Measurements from ENCODE around the gene ANGPTL7.
"Not testable (repeated sequence)": the region's sequence is repeated elsewhere in the genome, so short reads cannot be mapped to it uniquely, and the experiment has no call there.

ANGPTL7 gene, protein sequence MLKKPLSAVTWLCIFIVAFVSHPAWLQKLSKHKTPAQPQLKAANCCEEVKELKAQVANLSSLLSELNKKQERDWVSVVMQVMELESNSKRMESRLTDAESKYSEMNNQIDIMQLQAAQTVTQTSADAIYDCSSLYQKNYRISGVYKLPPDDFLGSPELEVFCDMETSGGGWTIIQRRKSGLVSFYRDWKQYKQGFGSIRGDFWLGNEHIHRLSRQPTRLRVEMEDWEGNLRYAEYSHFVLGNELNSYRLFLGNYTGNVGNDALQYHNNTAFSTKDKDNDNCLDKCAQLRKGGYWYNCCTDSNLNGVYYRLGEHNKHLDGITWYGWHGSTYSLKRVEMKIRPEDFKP

DNA sequence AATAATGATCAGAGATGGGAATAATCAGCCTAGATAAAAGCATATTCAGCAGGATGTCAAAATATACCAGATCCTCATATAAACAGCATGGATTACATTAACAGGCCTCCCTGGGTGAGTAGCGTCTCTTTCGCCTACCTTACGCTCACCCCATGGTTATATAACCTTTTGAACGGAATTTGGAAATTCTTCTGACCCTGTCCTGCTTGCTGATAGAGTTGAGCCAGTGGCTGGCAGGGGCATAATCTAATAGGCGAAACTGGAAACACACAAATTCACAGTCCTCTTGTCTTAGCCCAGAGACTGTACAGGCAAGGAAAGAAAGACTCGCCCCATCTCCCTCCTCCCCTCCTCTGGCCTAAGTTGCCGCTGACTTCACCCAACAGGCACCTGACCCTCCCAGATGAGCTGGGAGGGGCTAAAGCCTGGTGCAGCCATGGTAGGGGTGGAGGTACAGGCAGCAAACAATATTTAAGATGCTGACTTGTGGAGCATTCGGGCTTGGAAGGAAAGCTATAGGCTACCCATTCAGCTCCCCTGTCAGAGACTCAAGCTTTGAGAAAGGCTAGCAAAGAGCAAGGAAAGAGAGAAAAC, at the start of gene ANGPTL7:
ANGPTL7 (plus strand) TSS at position 498 of the 594 bp plus-strand sequence. CDS start 225 bp downstream, outside the sequence.
- DNase-seq (ENCODE audit: low spot score) = no peak

DNA sequence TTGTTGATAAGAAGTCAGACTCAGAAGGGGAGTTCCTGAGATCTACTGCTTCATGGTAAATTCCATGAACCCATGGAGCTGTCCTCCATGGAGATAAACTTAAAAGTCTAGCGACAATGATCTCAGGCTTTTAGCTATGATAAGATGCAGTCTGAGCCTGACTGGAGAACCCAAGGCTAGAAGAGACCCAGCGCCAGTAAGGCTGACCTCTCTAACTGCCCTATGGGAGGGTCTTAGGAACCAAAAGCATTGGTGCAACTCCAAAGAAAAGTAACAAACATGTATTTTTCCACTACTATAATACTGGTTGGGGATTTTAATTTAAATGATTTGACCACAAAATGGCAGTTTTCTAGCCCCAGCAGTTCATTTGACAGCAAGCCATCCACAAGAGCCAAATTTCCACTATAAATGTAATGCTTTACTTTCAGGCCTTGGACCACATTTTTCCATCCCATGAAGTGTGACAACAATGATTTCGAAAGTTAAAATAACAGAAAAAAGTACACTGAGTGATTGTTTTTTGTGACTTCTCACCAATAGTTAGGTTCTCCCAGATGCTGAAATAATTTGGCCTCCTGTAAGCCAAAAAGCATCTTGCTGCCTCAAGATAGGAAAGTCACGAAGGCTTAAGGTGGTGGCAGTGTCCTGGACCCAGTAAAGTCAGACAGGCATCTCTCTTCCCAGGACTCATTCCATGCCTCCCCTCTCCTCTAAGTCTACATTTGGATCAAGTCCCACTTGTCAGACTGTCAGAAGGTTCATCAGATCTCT, 46.4 kb upstream of the ANGPTL7 start:
- no peak for DNase-seq (ENCODE audit: low spot score)

DNA sequence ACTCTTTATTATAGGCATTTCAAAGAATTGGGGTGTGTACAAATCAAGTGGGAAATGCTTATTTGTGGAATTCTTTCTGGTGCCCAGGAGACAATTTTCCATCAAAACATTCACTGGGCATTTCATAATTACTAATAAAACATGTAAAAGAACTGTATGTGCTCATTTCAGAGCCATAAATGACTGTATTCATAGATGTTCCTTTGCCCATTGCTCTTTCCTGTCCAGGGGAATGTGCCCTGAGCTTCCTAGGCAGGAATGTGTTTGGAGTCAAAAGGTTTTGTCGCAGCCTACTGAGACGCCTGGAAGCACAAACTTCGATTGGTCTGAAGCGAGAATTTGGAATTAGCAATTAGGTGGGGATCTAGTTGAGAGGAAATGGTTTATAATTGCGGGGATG, 45.8 kb upstream of the ANGPTL7 start:
- DNase-seq (ENCODE audit: low spot score) = no peak

DNA sequence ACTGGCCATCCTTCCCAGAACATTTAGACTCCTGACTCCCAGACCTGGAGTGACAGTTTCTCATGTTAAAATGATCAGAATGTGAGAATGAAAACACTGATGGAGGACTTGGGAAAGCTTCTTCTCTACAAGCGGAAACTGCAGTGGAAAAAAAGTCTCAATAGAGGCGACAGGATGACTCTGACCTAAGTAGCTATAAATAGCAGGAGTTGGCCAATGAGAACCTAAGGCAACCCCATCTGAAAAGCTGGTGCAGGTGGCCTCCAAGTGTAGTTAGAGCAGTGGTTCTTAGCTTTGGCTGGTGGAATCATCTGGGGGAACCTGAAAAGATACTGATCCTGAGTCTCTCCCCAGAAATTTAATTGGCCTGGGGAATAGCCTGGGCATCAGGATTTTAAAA, 45.2 kb upstream of the ANGPTL7 start:
- DNase-seq (ENCODE audit: low spot score) = no peak

DNA sequence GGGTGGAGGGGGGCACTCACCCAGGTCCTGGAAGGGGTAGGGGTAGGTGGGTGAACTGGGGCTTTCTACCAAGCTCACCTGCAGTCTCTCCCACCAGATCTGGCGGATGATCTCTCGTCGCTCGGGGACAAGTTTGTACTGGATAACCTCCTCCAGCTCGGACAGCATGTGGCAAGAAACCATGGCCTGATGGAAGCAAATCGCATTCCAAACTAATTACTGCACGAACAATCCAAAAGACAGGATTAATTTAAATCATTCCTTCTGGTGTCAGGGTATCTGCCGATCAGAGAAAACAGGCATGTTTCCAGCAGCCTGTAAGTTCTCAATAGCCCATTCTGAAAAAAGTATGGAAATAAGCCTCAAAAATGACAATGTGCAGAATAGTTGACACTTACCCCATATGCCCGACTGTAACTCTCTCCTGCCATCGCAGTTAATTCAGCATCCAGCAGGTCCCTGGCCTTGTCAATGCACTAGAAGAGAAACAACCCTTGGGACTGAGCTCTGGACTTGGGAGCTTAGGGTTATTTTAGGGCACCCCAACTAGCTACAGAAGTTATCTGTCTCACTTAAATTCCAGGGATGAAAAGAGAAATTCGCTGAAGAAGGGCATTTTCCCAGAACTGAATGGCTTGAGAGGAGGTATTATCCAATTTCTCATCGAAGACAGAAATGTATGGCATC, 44.4 kb upstream of the ANGPTL7 start:
- no peak for DNase-seq (ENCODE audit: low spot score)

DNA sequence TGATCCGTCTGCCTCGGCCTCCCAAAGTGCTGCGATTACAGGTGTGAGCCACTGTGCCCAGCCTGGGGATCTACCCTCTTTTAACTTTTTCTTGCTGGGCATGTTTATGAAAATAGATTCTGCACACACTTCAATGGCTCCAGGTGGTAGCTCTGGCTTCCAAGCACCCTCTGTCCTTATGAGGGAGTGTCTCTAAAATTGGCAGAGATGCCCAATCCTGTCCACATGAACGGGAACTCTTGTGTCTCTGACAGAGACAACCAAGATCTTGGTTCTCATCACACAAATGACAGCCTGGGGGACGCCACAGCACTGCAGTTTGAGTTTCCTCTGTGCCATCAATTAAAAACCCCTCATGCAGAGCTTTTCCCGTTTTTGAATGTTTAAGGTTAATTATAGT, 43.4 kb upstream of the ANGPTL7 start:
- DNase-seq (ENCODE audit: low spot score) = no peak

DNA sequence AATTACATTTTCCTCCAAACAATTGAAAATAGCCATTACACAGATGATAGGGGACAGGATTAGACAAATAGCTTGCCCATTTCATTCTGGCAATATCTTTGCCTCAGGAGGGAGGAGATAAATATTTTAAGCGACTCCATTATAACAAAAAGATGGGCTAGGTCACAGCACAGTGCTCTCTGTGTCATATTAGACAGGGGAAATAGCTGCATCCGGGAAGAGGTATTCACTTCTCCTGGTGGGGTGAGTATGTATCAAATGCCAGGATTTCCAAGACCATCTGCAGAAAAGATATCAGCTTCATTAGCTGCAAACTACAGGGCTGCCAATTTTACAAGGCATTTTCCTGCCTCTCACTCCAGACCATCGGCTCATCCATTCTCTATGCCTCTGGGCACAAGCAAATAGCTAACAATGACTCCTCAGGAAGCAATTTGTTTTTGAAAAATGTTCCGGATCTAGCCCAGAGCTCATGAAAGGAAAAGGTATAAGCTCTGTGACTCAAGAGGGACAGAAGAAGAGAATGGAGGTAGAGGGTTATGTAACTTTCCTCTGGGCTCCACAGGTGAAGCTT, 41.9 kb upstream of the ANGPTL7 start:
- DNase-seq (ENCODE audit: low spot score) = no peak

DNA sequence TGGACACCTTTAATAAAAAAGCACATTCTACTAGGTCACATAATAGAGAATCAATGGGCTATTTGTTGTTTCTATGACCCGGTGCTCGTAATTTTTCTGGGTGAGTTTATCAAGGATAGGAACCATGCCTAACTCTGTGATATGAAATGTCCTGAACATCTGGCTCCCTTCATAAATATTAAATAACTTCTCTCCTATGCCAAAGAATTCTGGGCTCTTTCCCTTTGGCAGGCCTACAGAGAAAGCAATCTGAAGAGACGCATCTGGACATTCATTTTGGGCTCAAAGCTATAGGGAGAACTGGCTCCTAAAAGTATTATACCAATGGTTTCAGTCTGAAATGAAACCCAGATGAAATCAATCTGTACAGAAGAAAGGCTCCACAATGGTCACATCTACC, 38.8 kb upstream of the ANGPTL7 start:
- no peak for DNase-seq (ENCODE audit: low spot score)

DNA sequence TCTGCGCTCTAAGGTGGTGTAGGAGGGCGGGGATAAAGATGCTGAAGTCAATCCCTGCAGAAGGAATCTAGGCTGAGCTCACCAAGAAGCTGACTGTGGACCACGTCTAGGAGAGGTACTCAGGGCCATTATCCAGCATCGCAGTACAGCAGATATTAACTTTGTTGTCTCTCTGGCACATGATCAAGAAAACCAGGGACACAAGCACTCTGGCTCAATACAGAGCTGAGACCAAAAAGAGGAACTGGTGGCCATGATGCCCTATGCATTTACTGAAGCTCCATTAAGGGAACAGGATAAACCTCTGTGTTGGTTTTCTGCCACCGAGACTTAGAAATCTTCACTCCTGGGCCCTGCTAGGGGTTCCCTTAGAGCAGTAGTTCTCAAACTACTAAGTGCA, 38.0 kb upstream of the ANGPTL7 start:
- no peak for DNase-seq (ENCODE audit: low spot score)

DNA sequence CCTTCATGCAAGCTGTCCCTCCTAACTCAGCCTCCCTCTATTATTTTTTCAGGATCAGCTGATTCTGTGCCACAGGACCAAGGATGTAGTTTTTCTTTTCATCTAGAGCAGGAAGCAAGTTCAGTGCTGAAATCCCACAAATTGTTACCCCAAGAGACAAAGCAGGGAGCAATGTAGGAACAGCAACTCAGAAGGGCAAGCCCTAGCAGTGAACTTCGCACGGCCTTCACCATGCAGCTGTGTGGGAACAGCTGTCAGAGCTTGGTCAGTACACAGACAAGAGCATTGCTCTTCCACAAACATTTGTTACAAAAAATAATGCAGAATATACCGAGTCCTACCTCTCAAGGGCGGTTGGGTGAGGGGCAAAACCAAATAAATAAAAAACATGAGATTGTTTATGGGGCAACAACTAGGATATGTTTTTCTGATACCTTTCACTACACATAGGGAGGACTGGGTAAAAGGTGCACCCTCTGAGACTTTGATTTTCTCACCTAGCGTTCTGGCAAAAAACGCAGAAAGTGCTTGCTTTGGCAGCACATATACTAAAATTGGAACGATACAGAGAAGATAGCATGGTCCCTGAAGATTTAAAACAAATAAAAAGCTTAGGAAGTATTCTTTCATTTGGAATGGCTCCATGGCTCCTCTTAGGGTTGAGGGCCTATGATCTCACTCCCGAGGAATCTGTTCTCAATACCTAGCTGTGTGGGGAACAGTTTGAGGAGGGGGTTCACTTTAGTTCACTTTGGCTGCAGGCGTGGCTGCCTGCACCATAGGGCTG, 37.1 kb upstream of the ANGPTL7 start:
- no peak for DNase-seq (ENCODE audit: low spot score)

DNA sequence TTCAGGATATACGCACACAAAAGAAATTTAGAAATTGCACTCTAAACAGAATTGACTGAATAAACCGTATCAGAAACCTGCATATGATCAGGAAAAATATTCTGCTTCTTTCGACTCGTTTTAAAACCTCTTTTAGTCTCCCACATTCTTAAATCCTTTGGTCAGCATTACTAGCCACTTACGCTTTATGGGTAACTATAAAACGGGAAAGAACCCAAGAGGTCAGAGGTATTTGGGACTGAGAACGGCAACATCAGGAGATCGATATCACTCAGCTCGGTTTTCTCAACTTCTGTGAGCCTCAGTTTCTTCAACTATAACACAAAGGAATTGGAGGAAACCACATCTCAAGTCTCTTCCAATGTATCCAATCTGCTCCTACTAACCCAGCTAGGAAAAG, 36.4 kb upstream of the ANGPTL7 start:
- no peak for DNase-seq (ENCODE audit: low spot score)

DNA sequence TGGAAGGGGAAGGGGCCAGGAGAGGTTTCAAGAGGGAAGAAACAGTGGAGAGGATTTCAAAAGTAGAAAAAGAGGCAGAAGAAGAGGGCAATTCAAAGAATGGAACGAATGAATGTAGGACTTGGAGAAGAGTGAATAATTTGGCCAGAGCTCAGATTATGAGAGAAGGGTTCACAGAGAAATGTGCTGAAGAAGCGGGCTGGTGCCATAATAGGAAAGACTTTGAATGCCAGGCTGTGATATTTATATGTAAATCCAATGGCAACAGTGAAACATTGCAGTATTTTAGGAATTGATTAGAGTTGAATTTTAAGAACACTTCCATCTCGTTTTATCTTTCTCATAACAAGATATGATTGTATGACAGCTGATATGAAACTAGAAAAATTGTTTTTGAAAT, 36.0 kb upstream of the ANGPTL7 start:
- DNase-seq (ENCODE audit: low spot score) = no peak

DNA sequence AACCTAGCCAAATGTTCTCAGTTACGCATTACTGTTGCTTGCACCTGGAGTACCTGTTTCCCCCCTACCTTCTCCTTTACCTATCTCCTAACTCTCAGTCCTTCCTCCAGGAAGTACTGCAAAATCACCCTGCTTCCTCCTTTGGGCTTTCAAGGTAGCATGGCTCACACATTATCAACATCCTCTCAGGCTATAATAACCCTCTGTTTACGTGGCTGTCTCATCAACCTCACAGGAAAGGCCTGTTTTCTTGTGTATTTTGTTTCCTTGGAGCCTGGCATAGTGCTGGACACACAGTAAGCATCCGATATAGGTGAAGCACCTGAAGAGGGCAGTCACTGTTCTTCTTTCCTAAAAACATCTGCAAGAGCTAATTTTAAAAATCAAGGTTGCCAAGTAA, 32.7 kb upstream of the ANGPTL7 start:
- DNase-seq (ENCODE audit: low spot score) = no peak

DNA sequence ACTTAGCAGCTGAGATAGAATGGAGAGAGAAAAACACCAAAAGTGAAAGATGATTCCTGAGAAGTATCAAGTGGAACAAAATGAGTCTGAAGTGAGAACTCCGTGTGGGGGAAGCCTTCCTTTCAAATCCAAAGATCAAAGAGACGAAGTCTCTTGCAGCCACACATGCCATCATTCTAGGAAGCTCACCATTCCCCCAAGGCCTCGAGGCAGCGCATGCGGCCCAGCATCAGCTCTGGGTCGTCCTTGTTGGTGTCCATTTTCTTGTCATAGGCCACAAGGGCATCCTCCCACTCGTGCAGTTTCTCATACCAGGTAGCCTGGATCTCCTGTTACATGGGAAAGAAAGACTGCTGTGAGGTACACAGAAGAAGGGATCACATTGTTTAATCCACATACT, 32.2 kb upstream of the ANGPTL7 start:
- no peak for DNase-seq (ENCODE audit: low spot score)

DNA sequence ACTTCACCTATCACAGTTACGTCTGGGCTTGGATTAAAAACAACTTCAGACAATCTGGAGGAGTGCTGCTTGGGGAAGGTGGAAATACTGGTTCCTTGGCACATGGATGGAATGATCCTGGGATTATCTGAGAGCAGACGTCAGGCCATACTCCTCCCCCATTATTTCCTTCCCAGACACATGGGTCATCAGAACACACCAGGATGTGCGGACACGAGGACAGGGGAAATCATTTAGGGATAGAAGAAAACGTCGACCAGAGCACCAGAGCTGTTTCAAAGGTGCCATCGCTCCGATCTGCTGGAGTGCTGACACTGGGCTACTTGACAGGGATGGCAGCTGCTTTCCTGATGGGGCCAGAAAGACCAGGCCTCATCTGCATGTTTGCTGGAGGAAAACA, 31.8 kb upstream of the ANGPTL7 start:
- DNase-seq (ENCODE audit: low spot score) = no peak

DNA sequence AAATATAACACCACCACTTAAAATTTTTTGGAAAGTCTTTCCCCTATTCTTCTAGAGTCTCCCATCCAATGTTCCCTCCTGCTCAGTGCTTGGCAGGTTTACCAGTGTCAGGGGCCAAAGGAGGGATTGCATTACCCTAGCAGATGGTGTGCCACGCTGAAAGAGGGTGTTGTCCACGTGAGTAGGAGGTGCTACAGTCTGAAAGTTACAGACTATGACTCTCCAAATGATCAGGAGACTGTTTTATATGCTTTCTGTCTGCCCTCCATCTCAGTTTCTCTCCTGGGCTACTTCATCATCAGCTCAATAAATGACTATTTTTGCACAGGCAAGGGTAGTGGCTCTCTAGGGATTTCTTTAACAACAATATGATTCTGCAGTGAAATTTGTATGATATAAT, 31.3 kb upstream of the ANGPTL7 start:
- no peak for DNase-seq (ENCODE audit: low spot score)

DNA sequence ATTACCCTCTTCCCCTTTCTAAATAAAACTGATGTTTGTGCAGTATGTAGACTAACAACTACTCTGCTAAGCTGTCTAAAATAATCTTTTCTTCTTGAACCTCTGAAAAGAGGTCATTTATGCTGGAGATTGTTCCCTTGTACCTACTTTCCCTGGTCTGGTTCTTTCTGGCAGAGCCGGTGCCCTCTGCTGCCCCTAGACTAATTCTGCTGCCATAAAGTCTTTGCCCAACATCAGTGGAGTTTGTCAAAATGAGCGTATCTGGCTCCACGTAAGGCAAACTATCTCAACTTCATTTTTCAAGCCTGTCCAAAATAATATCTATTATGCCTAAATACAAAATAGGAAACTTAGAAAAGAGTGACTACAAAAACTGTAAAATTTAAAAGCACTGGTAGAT, 30.9 kb upstream of the ANGPTL7 start:
- no peak for DNase-seq (ENCODE audit: low spot score)

DNA sequence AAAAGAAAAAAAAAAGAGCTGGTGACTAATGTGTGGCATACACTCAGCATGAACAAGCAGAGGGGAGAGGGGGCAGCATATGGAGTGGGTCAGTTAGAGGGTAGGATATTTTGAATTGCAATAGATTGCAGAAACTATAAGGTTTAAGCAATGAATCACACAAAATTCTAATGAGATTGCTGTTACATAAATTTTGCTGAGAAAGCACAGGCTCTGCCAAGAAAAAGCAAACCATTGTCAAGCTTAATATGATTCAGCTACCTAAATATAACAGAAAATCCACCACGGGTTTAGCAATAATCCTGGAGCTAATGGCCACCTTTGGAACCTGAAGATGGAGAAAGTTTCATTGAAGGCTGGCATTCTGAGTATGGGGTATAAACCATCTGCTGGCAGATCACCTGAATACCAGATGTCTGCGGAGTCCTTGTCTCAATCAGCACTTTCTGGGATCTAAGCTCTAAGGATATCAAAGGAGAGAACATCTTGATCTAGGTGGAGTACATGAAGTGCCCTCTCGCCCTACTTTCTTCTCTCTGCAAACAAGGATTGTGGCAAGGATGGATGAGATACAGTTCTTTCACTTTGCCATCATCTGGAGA, 30.3 kb upstream of the ANGPTL7 start:
- DNase-seq (ENCODE audit: low spot score) = no peak

DNA sequence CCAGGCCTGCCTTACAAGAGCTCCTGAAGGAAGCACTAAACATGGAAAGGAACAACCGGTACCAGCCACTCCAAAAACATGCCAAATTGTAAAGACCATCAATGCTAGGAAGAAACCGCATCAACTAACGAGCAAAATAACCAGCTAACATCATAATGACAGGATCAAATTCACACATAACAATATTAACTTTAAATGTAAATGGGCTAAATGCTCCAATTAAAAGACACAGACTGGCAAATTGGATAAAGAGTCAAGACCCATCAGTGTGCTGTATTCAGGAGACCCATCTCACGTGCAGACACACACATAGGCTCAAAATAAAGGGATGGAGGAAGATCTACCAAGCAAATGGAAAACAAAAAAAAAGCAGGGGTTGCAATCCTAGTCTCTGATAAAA, 26.4 kb upstream of the ANGPTL7 start:
- not testable (repeated sequence) for DNase-seq (ENCODE audit: low spot score)

DNA sequence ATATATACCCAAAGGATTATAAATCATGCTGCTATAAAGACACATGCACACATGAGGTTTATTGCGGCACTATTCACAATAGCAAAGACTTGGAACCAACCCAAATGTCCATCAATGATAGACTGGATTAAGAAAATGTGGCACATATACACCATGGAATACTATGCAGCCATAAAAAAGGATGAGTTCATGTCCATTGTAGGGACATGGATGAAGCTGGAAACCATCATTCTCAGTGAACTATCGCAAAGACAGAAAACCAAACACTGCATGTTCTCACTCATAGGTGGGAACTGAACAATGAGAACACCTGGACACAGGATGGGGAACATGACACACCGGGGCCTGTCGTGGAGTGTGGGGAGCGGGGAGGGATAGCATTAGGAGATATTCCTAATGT, 22.4 kb upstream of the ANGPTL7 start:
- DNase-seq (ENCODE audit: low spot score) = not testable (repeated sequence)

DNA sequence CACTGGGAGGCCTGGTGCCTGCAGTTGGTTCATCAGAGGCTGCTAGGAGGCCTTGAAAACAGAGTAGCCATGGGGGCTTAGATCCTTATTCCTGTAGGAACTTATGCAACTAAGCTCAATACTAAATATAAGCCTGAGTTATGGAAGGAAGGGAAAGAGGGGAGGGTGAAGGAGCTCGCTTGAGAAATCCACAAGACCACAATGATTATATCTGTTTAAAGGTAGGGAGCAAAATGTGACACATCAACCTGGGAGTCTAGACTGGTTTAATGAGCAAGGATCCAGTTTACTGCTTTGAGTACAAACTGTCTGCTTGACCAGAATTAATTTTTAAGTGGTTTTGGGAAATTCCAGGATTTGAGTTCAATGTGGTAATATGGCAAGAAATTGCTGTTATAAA, 20.4 kb upstream of the ANGPTL7 start:
- no peak for DNase-seq (ENCODE audit: low spot score)

All from CD4-positive, alpha-beta T cell treated with Interleukin-6 at 100 ng/mL for 8 hours (primary cell).